GM04504 (cell line): ENCODE measurements around the gene SH2D3C.

Experiments
- DNase-seq: peaks from one replicate; pipeline ENCODE4 v3.0.0-alpha.2; 2012; ENCODE audit warnings: low read depth

The SH2D3C gene

DNA sequence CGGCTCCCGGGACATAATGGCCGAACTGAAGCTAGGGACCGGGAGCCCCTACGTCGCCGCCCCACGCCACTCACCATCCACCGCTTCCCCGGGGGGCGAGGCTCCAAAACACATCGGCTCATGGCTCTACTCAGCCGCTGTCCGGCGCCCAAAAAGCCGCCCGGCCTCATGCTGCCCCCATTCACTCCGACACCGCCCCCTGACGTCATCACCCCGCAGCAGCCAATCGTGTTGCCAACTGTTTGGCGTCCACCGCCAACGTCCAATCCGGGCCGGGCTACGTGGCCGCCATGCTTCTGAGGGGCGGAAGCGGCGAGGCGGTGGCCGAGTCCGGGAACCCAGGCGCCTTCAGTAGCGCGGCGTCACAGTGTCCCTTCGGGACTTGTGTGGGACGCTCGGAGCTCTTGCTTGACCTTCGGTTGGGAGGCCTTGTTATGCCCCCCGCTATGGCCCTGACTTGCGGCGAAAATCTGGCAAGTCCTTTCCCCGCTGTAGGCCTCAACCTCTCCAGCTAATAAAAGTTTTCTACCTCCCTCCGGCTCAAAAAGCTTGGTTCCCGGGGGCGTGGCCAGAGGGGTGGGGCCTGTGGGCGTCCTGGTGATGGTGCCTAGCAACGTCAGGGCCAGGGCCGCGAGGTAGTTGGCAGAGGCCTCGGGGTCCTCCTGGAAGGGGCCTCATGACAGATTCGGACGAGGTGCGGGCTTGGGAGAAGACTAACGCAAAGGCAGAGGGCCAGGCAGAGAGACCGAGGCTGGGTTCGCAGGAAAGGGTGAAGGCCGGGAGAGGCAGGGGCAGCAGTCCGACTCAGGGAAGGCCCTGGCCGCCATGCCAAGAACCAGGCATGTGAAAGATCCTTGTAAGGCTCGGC is 62.8 kb downstream of the SH2D3C start, which contains the start of the genes PTRH1 and TTC16:
Gene PTRH1 (minus strand): TSS at position 194 of the 868 bp plus-strand sequence. CDS start 24 bp downstream, at position 170.
Gene TTC16 (plus strand): TSS at position 610 of the 868 bp plus-strand sequence. CDS start 67 bp downstream, at position 677.
- peak; percentile 93 for DNase-seq

DNA sequence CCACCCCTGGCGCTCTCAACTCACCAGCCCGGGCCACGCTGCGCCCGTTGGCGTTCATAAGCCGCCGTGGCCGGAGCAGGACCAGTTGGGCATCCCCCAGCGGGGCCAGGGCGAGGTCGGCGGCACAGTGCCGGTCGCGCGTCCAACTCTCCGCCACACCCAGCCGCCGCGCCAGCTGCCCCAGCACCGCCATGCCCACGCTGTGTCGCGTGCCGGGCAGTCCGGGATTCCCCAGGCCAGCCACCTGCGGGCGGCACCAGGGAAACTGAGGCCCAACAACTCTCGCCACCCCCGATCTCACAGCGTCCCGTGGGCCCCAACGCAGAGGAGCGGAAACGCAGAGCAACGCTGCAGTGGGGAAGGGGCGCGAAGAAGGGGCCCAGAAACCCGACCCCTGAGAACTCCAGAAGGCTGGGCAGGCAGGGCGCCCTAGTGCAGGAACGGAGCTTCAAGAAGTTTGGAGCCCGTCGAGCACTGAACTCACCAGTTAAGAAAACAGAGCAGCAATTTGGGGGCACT is 63.5 kb downstream of the SH2D3C start:
- DNase-seq, result no peak

DNA sequence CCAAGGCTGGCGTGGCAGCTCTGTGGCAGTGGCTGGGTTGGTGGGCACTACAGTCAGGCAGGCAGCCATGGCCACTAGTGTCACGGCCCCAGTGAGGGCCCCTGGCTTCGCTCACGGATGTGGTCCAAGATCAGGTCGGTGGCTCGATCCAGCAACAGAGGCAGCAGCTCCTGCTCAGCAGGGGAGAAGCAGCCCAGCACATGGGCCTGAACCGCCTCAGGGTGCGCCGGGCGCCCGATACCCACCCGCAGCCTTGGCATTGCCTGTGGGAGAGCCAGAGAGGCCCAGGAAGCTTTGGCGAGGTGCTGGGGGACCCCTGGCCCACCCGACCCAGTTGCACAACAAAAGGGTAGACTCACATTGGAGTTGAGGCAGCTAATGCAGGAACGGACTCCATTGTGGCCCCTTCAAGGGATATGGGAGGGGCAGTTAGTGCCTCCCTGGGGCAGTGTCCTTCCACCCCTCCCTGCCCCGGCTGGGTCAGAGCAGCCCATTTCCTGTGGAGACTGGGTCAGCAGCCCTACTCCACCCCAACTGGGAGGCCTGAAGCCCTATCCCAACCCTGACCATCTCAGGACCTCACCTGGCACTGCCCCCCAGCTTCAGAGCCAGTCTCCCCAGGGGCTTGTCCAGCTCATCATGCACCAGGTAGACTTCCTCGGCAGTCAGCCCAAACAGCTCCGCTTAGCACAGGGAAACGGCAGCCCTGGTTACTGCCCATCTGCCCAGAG is 64.3 kb downstream of the SH2D3C start:
- no peak for DNase-seq

DNA sequence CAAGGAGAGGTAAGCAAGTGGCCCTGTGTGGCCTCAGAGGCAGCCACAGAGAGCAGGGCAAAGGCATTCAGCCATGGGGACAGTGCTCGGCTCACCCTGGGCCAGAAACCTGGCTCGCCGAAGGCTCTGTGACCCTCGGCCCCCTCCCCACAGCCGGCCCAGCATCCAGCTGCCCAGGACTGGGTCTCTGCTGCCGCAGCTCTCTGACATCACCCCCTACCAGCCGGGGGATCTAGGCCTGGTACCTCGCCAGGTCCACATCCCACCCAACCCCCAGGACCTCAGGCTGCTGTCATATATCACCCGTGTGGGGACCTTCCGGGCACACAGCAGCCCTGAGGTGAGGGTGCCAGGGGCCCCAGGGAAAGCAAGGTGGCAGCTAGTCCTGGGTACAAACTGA is 65.6 kb downstream of the SH2D3C start:
- DNase-seq, result no peak

DNA sequence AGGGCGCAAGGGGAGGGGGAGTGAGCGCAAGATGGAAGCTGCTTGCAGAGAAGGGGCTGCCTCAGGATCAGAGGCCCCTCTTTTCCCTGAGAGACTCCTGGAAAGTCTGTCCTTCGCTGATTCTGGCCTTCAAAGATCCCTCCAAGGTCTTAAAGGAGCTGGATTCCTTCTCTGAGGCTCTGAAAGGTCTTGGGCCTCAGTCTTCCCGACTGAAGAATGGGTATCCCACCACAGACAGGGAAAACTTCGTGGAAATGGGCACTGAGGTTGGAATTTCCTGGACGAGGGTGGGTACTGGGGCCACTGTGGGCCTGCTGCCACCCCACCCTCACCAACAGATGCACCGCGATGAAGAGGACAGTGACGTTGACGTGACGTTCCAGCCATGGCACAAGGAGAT is 66.1 kb downstream of the SH2D3C start:
- DNase-seq, result no peak

DNA sequence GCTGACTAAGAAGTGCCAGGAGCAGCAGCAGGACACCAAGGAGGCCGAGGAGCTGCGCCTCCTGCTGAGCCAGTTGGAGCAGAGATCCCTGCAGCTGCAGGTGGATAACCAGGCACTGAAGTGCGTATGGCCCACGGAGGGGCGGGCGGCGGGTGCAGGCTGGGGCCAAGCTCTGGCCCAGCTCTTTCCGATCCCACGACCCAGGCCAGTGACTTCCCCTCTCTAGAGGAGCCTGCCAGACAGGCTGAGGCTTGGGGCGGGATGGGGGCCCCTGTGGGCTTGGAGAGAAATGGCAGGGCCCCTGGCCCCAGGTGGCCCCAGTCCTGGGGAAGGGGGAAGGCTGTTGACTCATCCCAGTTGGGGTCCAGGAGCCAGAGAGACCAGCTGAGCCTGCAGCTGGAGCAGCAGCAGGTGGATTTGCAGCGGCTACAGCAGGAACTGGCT is 66.6 kb downstream of the SH2D3C start:
- DNase-seq, result no peak

DNA sequence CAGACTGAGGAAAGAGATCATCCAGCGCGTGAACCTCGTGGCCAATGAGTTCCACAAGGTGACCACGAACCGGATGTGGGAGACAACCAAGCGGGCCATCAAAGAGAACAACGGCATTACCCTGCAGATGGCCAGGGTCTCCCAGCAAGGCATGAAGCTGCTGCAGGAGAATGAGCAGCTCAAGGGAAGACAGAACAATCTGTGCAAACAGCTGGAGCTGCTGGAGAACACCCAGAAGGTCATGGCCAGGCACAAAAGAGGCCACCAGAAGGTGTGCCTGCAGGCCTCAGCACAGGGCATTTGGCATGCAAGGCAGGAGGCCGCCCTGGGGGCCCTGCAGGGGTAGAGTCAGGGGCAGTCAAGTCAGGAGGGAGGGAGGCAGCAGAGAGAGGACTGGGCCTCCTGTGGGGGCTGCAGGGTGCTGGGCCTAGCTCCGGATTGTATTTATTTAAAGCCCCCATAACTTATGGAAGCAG is 67.2 kb downstream of the SH2D3C start:
- DNase-seq, result no peak

DNA sequence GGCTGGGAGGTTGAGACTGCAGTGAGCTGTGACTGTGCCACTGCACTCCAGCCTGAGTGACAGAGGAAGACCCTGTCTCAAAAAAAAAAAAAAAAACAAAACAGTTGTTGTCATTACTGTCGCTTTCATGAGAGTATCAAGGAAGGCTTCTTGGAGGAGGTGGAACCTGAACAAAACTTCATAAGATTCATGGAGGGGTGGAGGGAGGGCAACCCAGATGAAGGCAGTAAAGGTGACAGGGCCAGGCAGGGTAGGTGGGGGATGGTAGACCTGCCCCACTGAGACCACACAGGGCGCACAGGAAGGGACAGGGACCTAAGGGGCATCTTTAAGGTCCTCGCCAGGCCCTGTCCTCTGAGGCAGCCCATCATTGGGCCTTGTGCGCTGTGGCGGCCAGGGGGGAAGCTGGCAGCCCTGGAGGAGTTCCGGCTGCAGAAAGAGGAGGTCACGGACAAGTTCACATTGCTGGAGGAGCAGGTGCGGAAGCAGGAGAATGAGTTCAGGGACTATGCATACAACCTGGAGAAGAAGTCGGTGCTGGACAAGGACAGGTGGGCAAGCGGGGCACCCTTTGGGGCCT is 68.2 kb downstream of the SH2D3C start:
- no peak for DNase-seq

DNA sequence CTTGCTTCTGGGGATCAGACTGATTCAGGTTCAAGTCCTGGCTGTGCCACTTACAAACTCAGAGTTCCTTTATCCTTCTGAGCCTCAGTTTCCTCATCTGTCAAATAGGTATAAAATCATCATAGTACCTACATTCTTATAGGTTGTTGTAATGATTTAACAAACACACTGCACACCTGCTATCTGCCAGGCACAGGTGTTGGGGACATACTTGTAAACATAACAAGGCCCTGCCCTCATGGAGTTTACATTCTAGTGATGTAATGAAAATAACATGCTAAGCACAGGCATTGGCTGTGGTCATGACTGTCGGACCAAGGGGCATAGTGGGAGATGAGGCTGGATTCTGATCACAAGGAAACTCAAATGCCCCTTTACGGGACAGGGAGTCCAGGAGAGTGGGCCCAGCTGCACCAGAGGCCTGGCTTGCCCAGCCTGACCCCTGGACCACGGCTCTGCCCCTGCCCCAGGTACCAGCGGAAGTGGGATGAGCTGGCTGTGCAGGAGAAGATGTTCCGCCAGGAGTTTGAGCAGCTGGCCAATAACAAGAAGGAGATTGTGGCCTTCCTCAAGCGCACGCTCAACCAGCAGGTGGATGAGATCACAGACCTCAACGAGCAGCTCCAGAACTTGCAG is 69.4 kb downstream of the SH2D3C start:
- DNase-seq, result no peak

DNA sequence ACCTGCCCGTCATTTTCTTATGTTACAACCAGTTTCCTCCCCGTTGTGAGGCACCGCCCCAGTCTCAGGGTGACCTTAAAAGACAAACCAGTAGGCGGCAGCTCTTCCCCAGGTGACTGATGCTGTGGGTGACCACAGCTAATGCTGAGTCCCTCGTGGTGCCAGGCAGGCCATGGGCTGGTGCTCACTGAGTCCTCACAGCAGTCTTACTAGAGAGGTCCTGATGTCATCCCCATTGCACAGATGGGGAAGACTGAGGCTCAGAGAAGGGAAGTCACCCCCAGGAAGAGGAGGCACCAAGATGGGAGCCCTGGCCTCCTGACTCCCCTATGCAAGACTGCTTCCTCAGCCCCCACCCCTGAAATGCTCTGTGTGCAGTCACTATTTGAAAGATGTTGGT is 70.7 kb downstream of the SH2D3C start:
- no peak for DNase-seq

DNA sequence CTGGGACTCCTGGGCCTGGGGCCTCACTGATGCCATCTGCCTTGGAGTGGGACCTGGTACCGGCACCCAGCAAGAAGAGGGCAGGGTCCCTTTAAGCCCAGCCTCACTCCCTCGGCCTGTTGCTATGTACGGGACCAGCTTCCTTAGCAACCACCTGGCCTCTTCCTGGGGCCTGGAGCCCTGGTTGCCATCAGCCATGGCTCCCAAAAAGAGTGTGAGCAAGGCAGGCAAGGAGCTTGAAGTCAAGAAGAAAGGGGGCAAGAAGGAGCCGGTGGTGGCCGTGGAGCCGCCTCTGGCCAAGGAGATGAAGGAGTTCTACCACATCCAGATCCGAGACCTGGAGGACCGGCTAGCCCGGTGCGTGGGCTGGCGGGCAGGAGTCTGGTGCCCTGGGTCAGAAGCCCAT is 71.6 kb downstream of the SH2D3C start, which contains the start of gene CFAP157:
Gene CFAP157 (plus strand): TSS at position 153 of the 406 bp plus-strand sequence. CDS start 44 bp downstream, at position 197.
- DNase-seq, result no peak

DNA sequence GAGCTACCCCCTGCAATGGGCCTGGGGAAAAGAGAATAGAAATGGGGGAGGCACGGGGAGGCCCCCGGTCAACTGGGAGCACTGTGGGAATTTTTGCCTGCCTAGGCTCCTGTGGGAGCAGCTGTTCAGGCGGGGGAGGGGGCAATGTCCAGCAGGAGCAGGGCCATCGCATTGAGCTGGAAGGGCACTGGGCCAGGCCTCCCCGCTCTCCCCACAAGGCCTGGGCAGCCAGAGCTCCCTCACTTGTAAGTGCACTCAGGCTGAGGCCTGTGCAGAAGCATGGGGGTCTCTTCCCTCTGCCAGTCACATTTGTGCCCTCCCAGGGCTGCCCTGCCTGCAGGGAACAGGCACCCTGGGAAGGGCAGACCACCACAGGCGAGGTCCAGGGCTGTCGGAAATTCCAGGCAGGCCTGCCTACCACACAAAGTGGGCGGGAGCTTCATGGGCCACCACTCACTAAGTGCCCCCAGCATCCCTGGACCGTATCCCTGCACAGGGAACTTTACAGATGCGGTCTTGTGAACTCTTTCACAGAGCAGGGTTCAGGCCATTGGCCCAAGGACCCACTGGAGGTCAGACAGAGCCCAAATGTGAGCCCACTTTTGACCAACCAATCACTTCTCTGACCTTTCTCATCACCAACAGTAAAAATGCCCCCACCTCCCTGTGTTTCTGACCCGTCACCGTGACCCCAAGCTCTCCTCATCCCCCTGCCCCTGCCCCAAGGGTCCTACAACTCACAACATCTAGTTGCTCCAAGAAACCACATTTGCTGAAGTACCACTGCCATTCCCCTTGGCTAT is 72.7 kb downstream of the SH2D3C start:
- no peak for DNase-seq

DNA sequence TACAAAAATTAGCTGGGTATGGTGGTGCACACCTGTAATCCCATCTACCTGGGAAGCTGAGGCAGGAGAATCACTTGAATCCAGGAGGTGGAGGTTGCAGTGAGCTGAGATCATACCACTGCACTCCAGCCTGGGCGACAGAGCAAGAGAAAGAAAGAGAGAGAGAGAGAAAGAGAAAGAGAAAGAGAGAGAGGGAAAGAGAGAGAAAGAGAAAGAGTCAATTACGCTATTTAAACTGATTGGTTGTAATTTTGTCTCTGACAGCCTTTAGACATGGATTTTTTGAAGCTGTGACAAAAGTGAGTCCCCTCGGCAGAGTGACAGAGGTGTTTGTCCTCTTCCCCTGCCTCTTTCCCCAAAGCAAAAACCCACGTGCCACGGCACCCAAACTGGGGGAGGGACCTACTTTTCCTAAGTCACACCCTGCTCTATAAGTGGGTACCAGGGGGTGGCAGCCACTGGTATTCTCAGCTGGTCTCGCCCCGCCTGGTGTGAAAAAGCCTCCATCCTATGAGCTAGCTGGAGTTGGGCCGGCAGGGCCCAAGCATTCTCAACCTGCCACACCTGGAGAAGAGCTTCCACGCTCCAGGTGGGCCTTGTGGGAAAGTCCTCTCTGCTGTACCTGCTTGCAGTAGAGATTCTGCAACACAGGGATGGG is 75.0 kb downstream of the SH2D3C start:
- DNase-seq, result no peak

DNA sequence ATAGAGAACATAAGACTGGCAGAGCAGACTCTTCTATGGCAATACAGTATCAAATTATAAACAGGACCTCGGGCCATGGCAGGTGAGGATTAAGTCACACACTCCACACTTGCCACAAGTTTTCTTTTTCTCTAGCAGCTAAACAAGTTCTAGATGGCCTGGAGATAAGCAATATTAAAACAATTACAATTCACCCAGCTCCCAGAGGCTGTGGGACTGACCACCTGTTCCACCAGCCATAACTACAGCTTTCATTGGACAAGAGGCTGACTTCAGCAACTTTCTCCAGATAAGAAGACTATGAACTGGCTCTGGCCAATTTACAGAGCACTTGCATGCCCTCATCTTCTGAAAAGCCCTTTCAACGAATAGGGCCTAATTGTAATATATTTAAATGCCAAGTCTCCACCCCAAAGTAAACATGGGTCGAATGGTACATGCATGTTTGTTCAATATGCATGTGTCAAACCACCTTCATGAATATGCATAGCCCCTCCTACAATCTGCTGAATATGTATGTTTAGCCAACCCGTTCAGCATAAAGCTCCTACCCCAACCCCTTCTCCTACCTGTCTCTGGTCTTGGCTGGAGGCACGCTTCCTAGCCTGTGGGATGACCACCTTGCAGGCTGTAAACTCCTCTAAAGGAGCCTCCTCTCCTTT is 77.7 kb downstream of the SH2D3C start:
- no peak for DNase-seq

DNA sequence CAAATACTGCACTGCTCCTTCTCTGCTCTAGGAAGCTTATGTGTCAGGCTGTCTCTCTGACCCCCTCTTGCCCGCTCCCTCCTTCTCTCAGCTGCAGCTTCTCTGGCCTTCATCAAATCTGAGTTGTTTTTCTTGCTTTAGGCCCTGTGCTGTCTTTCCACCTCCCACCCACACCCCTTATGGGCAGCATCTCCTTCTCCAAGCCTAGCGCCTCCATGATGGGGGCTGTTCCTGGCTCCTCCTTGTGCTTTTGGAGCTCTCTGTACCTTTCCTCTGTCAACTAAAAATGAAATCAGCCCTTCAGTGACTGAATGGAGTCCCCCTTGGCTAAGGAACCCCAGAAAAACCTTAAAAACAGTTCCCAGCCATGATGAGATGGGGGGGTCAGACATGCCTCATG is 78.3 kb downstream of the SH2D3C start:
- DNase-seq, result no peak

DNA sequence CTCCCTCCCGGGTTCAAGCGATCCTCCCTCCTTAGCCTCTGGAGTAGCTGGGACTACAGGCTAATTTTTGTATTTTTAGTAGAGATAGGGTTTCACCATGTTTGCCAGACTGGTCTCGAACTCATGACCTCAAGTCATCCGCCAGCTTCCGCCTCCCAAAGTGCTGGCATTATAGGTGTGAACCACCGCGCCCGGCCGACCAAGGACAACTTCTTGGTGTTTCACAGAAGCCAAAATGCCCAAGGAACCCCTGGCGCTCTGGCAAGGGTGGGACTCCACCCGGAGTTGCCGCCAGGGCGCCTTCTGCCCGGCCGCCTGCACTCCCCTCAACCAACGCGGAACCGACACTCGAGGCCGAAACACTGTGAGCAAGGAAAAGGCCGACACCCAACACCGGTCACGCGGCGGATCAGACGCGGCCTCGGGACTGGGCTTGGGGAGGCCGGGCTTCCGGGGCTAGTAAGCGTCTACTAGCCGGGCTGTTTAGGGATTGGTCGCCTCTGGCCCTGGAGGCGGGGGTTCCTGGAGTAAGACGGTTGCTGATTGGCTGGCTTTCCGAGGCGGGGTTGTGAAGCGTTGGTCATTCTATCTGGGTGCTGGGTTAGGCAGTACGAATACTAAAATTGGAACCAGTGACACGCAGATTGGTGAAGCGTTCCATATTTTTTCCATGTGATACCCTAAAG is 79.3 kb downstream of the SH2D3C start:
- DNase-seq, result peak; percentile 96

DNA sequence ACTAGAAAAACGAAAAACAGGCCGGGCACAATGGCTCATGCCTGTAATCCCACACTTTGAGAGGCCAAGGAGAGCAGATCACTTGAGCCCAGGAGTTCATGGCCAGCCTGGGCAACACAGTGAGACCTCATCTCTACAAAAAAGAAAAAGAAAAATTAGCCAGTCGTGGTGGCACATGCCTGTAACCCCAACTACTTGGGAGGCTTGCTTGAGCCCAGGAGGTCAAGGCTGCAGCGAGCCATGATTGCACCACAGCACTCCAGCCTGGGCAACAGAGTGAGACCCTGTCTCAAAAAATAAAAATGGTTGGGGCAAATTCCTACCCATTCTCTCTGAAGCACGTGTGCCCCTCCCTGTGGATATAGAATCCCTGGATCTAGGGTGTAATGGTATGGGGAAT is 80.1 kb downstream of the SH2D3C start:
- DNase-seq, result no peak

DNA sequence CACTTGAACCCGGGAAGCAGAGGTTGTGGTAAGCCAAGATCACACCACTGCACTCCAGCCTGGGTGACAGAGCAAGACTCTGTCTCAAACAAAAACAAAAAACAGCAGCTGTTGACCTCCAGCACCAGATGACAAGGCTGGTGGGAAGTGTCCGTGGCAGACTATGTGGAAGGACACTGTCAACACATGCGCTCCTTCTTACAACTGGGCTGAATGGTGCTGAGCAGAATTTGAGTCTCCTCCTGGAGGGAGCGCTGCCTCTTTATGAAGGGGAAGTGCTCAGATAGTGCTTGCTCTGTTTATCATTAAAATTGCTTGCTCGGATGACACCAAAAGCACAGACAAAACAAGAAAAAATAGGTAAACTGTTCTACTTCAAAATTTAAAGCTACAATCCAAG is 80.9 kb downstream of the SH2D3C start:
- DNase-seq, result no peak
